Esophagus squamous epithelium (tissue), 5 donors: ENCODE results near the gene PAGR1. TPM values are rescaled to one million over a fixed set of nuclear protein-coding genes. Genes with fewer than 3 reads are reported as not detected.
A peak's percentile ranks its signal among the peaks of the same experiment; 100 is the strongest.

ENCODE experiments used
- DNase-seq: peaks from one replicate; lab custom pipeline; 2025; lab: John Stamatoyannopoulos, UW
- H3K27ac ChIP-seq, 4 donors: fragments of 200-600 bp; sonication (generic); one replicate each; pipeline ENCODE4 v1.5.1; 2016 to 2019; ENCODE audit warnings: mild to moderate bottlenecking in 1 of 4
- H3K27me3 ChIP-seq, 4 donors: fragments of 200-600 bp; sonication (generic); 1 replicate in 3 of 4; 2 replicates in 1 of 4; pipeline versions ENCODE4 v1.5.1 to v1.6.0; 2017 to 2021; ENCODE audit warnings: antibody characterized with exemption in 1 of 4
- H3K36me3 ChIP-seq, 3 donors: fragments of 200-600 bp; sonication (generic); one replicate each; pipeline ENCODE4 v1.5.1; 2016 to 2019
- H3K4me1 ChIP-seq, 3 donors: fragments of 200-600 bp; sonication (generic); one replicate each; pipeline ENCODE4 v1.5.1; 2017 to 2019
- H3K4me3 ChIP-seq, 4 donors: fragments of 200-600 bp; sonication (generic); 1 replicate in 3 of 4; 2 replicates in 1 of 4; pipeline ENCODE4 v1.5.1; 2016 to 2019; ENCODE audit warnings: mild to moderate bottlenecking in 2 of 4, moderate library complexity in 1 of 4
- H3K9me3 ChIP-seq, 3 donors: fragments of 200-600 bp; sonication (generic); one replicate each; pipeline ENCODE4 v1.5.1; 2016 to 2019
- POLR2A ChIP-seq, 4 donors: fragments of 450-650 bp; IDR thresholded peaks; one replicate each; pipeline ENCODE4 v1.6.1; 2017; ENCODE audit warnings: antibody characterized with exemption in 4 of 4, mild to moderate bottlenecking in 4 of 4, moderate library complexity in 3 of 4
- WGBS, 2 donors: methylation state at CpG; one replicate each; pipeline ENCODE4 v1.1.5; 2018; 5-methylcytosine and 5-hydroxymethylcytosine counted together
- intact Hi-C: fragments of 100-400 bp; cut with DNase I; formaldehyde crosslinking; loops from one replicate; pipeline ENCODE4 v1.15.0; 2022
- total RNA-seq, 4 donors: library from RNA; depleted of rRNA; stranded (reverse); fragments of >200 nt; gene quantifications; one replicate each; pipeline ENCODE4 v1.1.0, GENCODE V29; 2016
- TF ChIP-seq, protein P1 (sequence below), 6 experiments: fragments of 450-650 bp in 4 of 6; fragments of 200-600 bp in 2 of 6; sonication (generic) in 2 of 6; IDR thresholded peaks; one replicate each; pipeline ENCODE4 v1.5.1; 2016 to 2019; ENCODE audit warnings: antibody characterized with exemption in 6 of 6, mild to moderate bottlenecking in 4 of 6, moderate library complexity in 4 of 6
- donor health status: DM: yes; HTN: yes; CAD: no.

The PAGR1 gene
- total RNA-seq, 4 donors from 2014 or later = 25.4 to 37.6 (median 32.8) TPM

- H3K27ac ChIP-seq = peak overlapping the region in 1 of 4 donors; percentile 66
These were observed 36.7 kb downstream of the PAGR1 start for GRCh38 chr16:29852654-29853053.

DNA sequence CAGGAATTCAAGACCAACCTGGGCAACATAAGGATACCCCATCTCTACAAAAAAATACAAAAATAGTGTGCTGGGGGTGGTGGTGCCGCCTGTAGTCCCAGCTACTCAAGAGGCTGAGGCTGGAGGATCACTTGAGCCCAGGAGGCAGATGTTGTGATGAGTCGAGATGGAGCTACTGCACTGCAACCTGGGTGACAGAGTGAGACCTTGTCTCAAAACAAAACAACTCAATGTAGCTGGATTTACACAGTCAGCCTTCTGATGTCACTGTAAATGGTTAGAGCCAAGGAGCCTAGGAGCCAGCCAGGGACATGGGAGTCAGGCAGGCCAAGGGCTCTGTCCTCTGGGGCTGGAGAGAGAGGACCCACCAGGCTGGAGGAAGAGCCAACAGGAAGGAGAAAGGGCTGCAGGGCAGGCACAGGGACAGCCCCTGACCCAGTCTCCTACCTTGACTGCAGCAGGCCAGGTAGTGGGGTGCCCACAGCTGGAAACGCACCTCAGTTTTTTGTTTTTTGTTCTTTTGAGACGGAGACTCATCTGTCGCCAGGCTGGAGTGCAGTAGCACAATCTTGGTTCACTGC, 38.7 kb downstream of the PAGR1 start:
- TF ChIP-seq, protein P1, sequence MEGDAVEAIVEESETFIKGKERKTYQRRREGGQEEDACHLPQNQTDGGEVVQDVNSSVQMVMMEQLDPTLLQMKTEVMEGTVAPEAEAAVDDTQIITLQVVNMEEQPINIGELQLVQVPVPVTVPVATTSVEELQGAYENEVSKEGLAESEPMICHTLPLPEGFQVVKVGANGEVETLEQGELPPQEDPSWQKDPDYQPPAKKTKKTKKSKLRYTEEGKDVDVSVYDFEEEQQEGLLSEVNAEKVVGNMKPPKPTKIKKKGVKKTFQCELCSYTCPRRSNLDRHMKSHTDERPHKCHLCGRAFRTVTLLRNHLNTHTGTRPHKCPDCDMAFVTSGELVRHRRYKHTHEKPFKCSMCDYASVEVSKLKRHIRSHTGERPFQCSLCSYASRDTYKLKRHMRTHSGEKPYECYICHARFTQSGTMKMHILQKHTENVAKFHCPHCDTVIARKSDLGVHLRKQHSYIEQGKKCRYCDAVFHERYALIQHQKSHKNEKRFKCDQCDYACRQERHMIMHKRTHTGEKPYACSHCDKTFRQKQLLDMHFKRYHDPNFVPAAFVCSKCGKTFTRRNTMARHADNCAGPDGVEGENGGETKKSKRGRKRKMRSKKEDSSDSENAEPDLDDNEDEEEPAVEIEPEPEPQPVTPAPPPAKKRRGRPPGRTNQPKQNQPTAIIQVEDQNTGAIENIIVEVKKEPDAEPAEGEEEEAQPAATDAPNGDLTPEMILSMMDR (IDR thresholded peaks at IDR 0.05) = no peak
- no peak for TF ChIP-seq POLR2A (IDR thresholded peaks at IDR 0.05)
- no peaks in the 10 kb centered on the region for H3K27me3 ChIP-seq
- peaks cover 0 to 6% (median 0%) of the 10 kb centered on the region in 3 donors for H3K4me1 ChIP-seq
- 79 to 81% methylated on average over 4 to 5 of the region's 5 CpGs for WGBS, 2 donors
- no peaks in the 10 kb centered on the region for H3K9me3 ChIP-seq
- H3K36me3 ChIP-seq = peaks cover 8 to 15% (median 11%) of the 10 kb centered on the region in 3 donors
- no peak overlapping the region for H3K27ac ChIP-seq
- no peak for DNase-seq
- H3K4me3 ChIP-seq = no peak overlapping the region
- intact Hi-C loops = no loop called here

More at GRCh38 chr16:29852654-29853053, 36.7 kb downstream of the PAGR1 start:
- H3K4me3 ChIP-seq = no peak overlapping the region
- peaks cover 2 to 14% (median 4%) of the 10 kb centered on the region in 3 donors for H3K36me3 ChIP-seq
- no peaks in the 10 kb centered on the region for H3K27me3 ChIP-seq
- WGBS, 2 donors = 54 to 57% methylated on average over 7 of the region's 7 CpGs
- intact Hi-C loops = no loop called here
- no peaks in the 10 kb centered on the region for H3K9me3 ChIP-seq
- no peak for DNase-seq
- peaks cover 0 to 6% (median 0%) of the 10 kb centered on the region in 3 donors for H3K4me1 ChIP-seq
- no peak for TF ChIP-seq POLR2A (IDR thresholded peaks at IDR 0.05)
- TF ChIP-seq, protein P1 (IDR thresholded peaks at IDR 0.05) = no peak

DNA sequence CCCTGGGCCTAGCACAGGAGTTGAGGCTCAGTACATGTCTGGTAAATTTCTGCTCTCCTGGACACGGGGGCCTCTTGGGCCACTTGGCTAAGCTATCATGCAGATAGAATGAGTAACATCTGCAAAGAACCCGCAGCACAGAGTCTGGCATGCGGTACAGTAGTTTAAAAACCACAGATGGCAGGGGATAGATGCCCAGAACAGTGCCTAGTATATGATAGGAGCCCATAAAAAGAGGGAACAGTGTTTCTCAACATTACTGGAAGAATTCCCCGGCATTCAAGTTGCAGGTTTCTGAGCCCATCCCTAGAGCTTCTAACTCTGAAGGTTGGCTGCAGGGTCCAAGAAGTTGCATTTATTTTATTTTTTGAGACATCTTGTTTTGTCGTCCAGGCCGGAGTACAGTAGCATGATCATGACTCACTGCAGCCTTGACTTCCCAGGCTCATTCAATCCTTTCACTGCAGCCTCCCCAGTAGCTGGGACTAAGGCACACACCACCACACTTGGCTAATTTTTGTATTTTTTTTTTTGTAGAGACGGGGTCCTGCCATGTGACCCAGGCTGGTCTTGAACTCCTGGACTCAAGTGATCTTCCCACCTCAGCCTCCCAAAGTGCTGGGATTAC, 41.3 kb downstream of the PAGR1 start:
- Histone ChIP-seq H3K4me1 (peaks cover 9 to 26% (median 14%) of the 10 kb centered on the region in 3 donors), H3K27ac (no peak overlapping the region), H3K4me3 (no peak overlapping the region), H3K27me3 (no peaks in the 10 kb centered on the region), H3K36me3 (peaks cover 19 to 33% (median 22%) of the 10 kb centered on the region in 3 donors), H3K9me3 (no peaks in the 10 kb centered on the region)
- WGBS, 2 donors = 64 to 79% methylated on average over 3 to 7 of the region's 7 CpGs
- TF ChIP-seq, protein P1 (IDR thresholded peaks at IDR 0.05) = no peak
- no peak for TF ChIP-seq POLR2A (IDR thresholded peaks at IDR 0.05)
- intact Hi-C loops = no loop called here
- no peak for DNase-seq

- Histone ChIP-seq H3K9me3 (no peaks in the 10 kb centered on the region), H3K4me1 (peaks cover 10 to 26% (median 14%) of the 10 kb centered on the region in 3 donors), H3K36me3 (peaks cover 19 to 33% (median 22%) of the 10 kb centered on the region in 3 donors), H3K27ac (no peak overlapping the region), H3K4me3 (no peak overlapping the region), H3K27me3 (no peaks in the 10 kb centered on the region)
- no peak for DNase-seq
- intact Hi-C loops = no loop called here
- WGBS, 2 donors = 68% methylated on average over 7 of the region's 10 CpGs
- TF ChIP-seq, protein P1 (IDR thresholded peaks at IDR 0.05) = no peak
- TF ChIP-seq POLR2A (IDR thresholded peaks at IDR 0.05) = no peak
These were observed 42.3 kb downstream of the PAGR1 start for GRCh38 chr16:29858149-29858849.

GRCh38 chr16:29858974-29859373, 43.0 kb downstream of the PAGR1 start:
- Histone ChIP-seq H3K9me3 (no peaks in the 10 kb centered on the region), H3K4me1 (peaks cover 16 to 32% (median 19%) of the 10 kb centered on the region in 3 donors), H3K4me3 (no peak overlapping the region), H3K36me3 (peaks cover 19 to 33% (median 22%) of the 10 kb centered on the region in 3 donors), H3K27me3 (no peaks in the 10 kb centered on the region), H3K27ac (no peak overlapping the region)
- TF ChIP-seq, protein P1 (IDR thresholded peaks at IDR 0.05) = no peak
- TF ChIP-seq POLR2A (IDR thresholded peaks at IDR 0.05) = no peak
- intact Hi-C loops = no loop called here
- 80 to 90% methylated on average over 2 to 14 of the region's 19 CpGs for WGBS, 2 donors
- no peak for DNase-seq
